Measurements from ENCODE around the gene CELSR2. TPM values are rescaled to one million over a fixed set of nuclear protein-coding genes. Genes with fewer than 3 reads are reported as not detected.

The CELSR2 gene
- total and polyA plus RNA-seq, 2 donors (not counting 1 experiment from before 2014, with no cell fraction given): 0.57 to 2.7 TPM

DNA sequence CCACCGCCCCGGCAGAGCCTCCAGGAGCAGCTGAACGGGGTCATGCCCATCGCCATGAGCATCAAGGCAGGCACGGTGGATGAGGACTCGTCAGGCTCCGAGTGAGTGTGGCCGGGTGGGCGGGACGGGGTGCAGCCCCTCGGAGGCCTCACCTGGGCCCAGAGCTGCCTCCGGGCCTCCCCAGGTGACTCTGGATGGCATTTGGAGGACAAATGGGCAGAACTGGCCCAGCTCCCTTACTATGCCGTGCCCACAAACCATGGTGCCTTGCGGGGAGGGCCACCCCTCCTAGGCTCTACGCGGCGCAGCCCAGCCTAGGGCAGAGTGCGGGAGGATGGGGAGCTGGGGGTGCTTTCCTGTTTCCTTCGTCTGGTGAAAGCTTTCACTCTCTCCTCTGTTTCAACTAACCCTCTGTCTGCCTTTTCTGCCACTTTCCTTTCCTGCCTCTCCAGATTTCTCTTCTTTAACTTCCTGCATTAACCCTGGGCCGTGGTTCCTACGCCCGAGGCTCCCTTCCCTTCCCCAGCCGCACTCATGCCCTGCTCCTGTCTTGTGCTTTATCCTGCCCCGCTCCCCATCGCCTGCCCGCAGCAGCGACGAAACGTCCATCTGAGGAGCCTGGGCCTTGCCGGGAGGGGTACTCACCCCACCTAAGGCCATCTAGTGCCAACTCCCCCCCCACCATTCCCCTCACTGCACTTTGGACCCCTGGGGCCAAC lies 24.4 kb downstream of the CELSR2 start:
- ChIA-PET POLR2A (no interaction called here), CTCF (interaction anchor here (0.9 kb wide), 1 partner anchor 9 kb away, joined by 3 read pairs; the partner anchor contains the start of gene PSRC1)

DNA sequence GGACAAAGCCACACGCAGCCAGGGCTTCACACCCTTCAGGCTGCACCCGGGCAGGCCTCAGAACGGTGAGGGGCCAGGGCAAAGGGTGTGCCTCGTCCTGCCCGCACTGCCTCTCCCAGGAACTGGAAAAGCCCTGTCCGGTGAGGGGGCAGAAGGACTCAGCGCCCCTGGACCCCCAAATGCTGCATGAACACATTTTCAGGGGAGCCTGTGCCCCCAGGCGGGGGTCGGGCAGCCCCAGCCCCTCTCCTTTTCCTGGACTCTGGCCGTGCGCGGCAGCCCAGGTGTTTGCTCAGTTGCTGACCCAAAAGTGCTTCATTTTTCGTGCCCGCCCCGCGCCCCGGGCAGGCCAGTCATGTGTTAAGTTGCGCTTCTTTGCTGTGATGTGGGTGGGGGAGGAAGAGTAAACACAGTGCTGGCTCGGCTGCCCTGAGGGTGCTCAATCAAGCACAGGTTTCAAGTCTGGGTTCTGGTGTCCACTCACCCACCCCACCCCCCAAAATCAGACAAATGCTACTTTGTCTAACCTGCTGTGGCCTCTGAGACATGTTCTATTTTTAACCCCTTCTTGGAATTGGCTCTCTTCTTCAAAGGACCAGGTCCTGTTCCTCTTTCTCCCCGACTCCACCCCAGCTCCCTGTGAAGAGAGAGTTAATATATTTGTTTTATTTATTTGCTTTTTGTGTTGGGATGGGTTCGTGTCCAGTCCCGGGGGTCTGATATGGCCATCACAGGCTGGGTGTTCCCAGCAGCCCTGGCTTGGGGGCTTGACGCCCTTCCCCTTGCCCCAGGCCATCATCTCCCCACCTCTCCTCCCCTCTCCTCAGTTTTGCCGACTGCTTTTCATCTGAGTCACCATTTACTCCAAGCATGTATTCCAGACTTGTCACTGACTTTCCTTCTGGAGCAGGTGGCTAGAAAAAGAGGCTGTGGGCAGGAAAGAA lies 25.5 kb downstream of the CELSR2 start:
- Histone ChIP-seq H3K79me2 (ENCODE audit: control insufficient read depth, insufficient read depth, low read length) (no peaks in the 10 kb centered on the region), H3K9ac (ENCODE audit: low read length) (no peak overlapping the region), H2AFZ (ENCODE audit: insufficient read depth, low read depth, low read length, poor library complexity, severe bottlenecking) (no peak overlapping the region), H3K36me3 (replicated peaks in 1 of 2; ENCODE audit: control extremely low read depth in 1 of 2, control insufficient read depth in 1 of 2, extremely low read depth in 1 of 2, insufficient read depth in 2 of 2, low read length in 1 of 2) (no peaks in the 10 kb centered on the region), H3K27ac (ENCODE audit: low read length in 2 of 2) (no peak overlapping the region), H4K20me1 (ENCODE audit: control insufficient read depth, insufficient read depth, low read length, poor library complexity, severe bottlenecking) (no peaks in the 10 kb centered on the region), H3K4me1 (ENCODE audit: control insufficient read depth in 2 of 2, insufficient read depth in 2 of 2, low read length in 2 of 2) (peaks cover 0 to 5% of the 10 kb centered on the region in 2 donors), H3K4me3 (ENCODE audit: control extremely low read depth in 1 of 5, extremely low read depth in 1 of 5, insufficient read depth in 1 of 5, low read depth in 2 of 5, low read length in 4 of 5) (no peak overlapping the region), H3K4me2 (replicated peaks; ENCODE audit: low read depth, low read length, poor library complexity, severe bottlenecking) (no peak overlapping the region), H3K9me3 (ENCODE audit: control extremely low read depth in 1 of 3, control insufficient read depth in 2 of 3, insufficient read depth in 1 of 3, low read length in 2 of 3) (no peaks in the 10 kb centered on the region), H3K27me3 (replicated peaks in 1 of 4; ENCODE audit: control extremely low read depth in 1 of 4, control insufficient read depth in 3 of 4, insufficient read depth in 4 of 4, low read length in 3 of 4) (peaks cover 0 to 4% (median 0%) of the 10 kb centered on the region in 4 experiments)
- Mint-ChIP-seq H3K27ac (no peak overlapping the region), H3K27me3 (no peaks in the 10 kb centered on the region), H3K4me1 (no peaks in the 10 kb centered on the region), H3K9me3 (ENCODE audit: insufficient read depth) (no peaks in the 10 kb centered on the region), H3K4me3 (no peak overlapping the region)
- DNase-seq (no peak), ATAC-seq (ENCODE audit: low read depth) (no peak)
- ChIA-PET POLR2A (no interaction called here), CTCF (interaction anchor here (8.8 kb wide), 1 partner anchor 125 kb away, joined by 387 read pairs; the partner anchor contains the start of gene SORT1)
- WGBS (ENCODE audit: insufficient coverage): 64% methylated on average over 15 of the region's 24 CpGs
- TF ChIP-seq, protein P1, sequence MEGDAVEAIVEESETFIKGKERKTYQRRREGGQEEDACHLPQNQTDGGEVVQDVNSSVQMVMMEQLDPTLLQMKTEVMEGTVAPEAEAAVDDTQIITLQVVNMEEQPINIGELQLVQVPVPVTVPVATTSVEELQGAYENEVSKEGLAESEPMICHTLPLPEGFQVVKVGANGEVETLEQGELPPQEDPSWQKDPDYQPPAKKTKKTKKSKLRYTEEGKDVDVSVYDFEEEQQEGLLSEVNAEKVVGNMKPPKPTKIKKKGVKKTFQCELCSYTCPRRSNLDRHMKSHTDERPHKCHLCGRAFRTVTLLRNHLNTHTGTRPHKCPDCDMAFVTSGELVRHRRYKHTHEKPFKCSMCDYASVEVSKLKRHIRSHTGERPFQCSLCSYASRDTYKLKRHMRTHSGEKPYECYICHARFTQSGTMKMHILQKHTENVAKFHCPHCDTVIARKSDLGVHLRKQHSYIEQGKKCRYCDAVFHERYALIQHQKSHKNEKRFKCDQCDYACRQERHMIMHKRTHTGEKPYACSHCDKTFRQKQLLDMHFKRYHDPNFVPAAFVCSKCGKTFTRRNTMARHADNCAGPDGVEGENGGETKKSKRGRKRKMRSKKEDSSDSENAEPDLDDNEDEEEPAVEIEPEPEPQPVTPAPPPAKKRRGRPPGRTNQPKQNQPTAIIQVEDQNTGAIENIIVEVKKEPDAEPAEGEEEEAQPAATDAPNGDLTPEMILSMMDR (IDR thresholded peaks at IDR 0.05): no peak
- TF ChIP-seq EZH2 (IDR thresholded peaks at IDR 0.05; ENCODE audit: borderline replicate concordance, insufficient read depth, low read depth, low read length, poor library complexity, severe bottlenecking): no peak
- intact Hi-C loops (cut with micrococcal nuclease): no loop called here

More for the DNA sequence above, 24.4 kb downstream of the CELSR2 start:
- H3K27ac ChIP-seq (ENCODE audit: low read length in 2 of 2): no peak overlapping the region
- no peak overlapping the region for H3K4me3 Mint-ChIP-seq
- H3K4me1 ChIP-seq (ENCODE audit: control insufficient read depth in 2 of 2, insufficient read depth in 2 of 2, low read length in 2 of 2): peaks cover 0 to 5% of the 10 kb centered on the region in 2 donors
- H4K20me1 ChIP-seq (ENCODE audit: control insufficient read depth, insufficient read depth, low read length, poor library complexity, severe bottlenecking): no peaks in the 10 kb centered on the region
- peaks cover 0 to 4% (median 0%) of the 10 kb centered on the region in 4 experiments for H3K27me3 ChIP-seq (replicated peaks in 1 of 4; ENCODE audit: control extremely low read depth in 1 of 4, control insufficient read depth in 3 of 4, insufficient read depth in 4 of 4, low read length in 3 of 4)
- H3K79me2 ChIP-seq (ENCODE audit: control insufficient read depth, insufficient read depth, low read length): no peaks in the 10 kb centered on the region
- H3K4me3 ChIP-seq (ENCODE audit: control extremely low read depth in 1 of 5, extremely low read depth in 1 of 5, insufficient read depth in 1 of 5, low read depth in 2 of 5, low read length in 4 of 5): no peak overlapping the region
- H3K9me3 ChIP-seq (ENCODE audit: control extremely low read depth in 1 of 3, control insufficient read depth in 2 of 3, insufficient read depth in 1 of 3, low read length in 2 of 3): no peaks in the 10 kb centered on the region
- ATAC-seq (ENCODE audit: low read depth) (no peak), DNase-seq (no peak)
- H3K9ac ChIP-seq (ENCODE audit: low read length): no peak overlapping the region
- H3K27ac Mint-ChIP-seq: no peak overlapping the region
- 69% methylated on average over 22 of the region's 30 CpGs for WGBS (ENCODE audit: insufficient coverage)
- intact Hi-C loops (cut with micrococcal nuclease): no loop called here
- H3K4me1 Mint-ChIP-seq: no peaks in the 10 kb centered on the region
- no peaks in the 10 kb centered on the region for H3K36me3 ChIP-seq (replicated peaks in 1 of 2; ENCODE audit: control extremely low read depth in 1 of 2, control insufficient read depth in 1 of 2, extremely low read depth in 1 of 2, insufficient read depth in 2 of 2, low read length in 1 of 2)
- TF ChIP-seq EZH2 (IDR thresholded peaks at IDR 0.05; ENCODE audit: borderline replicate concordance, insufficient read depth, low read depth, low read length, poor library complexity, severe bottlenecking): no peak
- no peaks in the 10 kb centered on the region for H3K27me3 Mint-ChIP-seq
- H3K9me3 Mint-ChIP-seq (ENCODE audit: insufficient read depth): no peaks in the 10 kb centered on the region
- no peak overlapping the region for H3K4me2 ChIP-seq (replicated peaks; ENCODE audit: low read depth, low read length, poor library complexity, severe bottlenecking)
- no peak overlapping the region for H2AFZ ChIP-seq (ENCODE audit: insufficient read depth, low read depth, low read length, poor library complexity, severe bottlenecking)

Measured in B cell (primary cell).